Measurements from ENCODE around the gene HIBCH.
"Not testable (repeated sequence)": the region's sequence is repeated elsewhere in the genome, so short reads cannot be mapped to it uniquely, and the experiment has no call there.

Gene HIBCH

GRCh38 chr2:190343089-190343535 is 23.5 kb upstream of the HIBCH start:
- no peak for DNase-seq (ENCODE audit: low read depth in 2 of 2)

- DNase-seq (ENCODE audit: low read depth in 2 of 2): no peak
Measured at GRCh38 chr2:190342611-190343010, 23.0 kb upstream of the HIBCH start.

GRCh38 chr2:190340369-190340768 is 20.7 kb upstream of the HIBCH start:
- no peak for DNase-seq (ENCODE audit: low read depth in 2 of 2)

- DNase-seq (ENCODE audit: low read depth in 2 of 2): no peak
Measured at GRCh38 chr2:190339394-190339793, 19.8 kb upstream of the HIBCH start.

- no peak for DNase-seq (ENCODE audit: low read depth in 2 of 2)
Measured at GRCh38 chr2:190338453-190338852, 18.8 kb upstream of the HIBCH start.

GRCh38 chr2:190336420-190336819 is 16.8 kb upstream of the HIBCH start:
- no peak for DNase-seq (ENCODE audit: low read depth in 2 of 2)

GRCh38 chr2:190335584-190335983 is 16.0 kb upstream of the HIBCH start:
- DNase-seq (ENCODE audit: low read depth in 2 of 2): not testable (repeated sequence)

- DNase-seq (ENCODE audit: low read depth in 2 of 2): no peak
Measured at GRCh38 chr2:190335225-190335559, 15.6 kb upstream of the HIBCH start.

- no peak for DNase-seq (ENCODE audit: low read depth in 2 of 2)
Measured at GRCh38 chr2:190334479-190335224, 15.0 kb upstream of the HIBCH start.

GRCh38 chr2:190333928-190334327 is 14.3 kb upstream of the HIBCH start:
- no peak for DNase-seq (ENCODE audit: low read depth in 2 of 2)

GRCh38 chr2:190333395-190333794 is 13.8 kb upstream of the HIBCH start:
- no peak for DNase-seq (ENCODE audit: low read depth in 2 of 2)

- no peak for DNase-seq (ENCODE audit: low read depth in 2 of 2)
Measured at GRCh38 chr2:190328573-190329147, 9.0 kb upstream of the HIBCH start.

GRCh38 chr2:190327867-190328572 is 8.4 kb upstream of the HIBCH start:
- DNase-seq (ENCODE audit: low read depth in 2 of 2): no peak

GRCh38 chr2:190325588-190325987 is 6.0 kb upstream of the HIBCH start:
- no peak for DNase-seq (ENCODE audit: low read depth in 2 of 2)

GRCh38 chr2:190323406-190323805 is 3.8 kb upstream of the HIBCH start:
- no peak for DNase-seq (ENCODE audit: low read depth in 2 of 2)

GRCh38 chr2:190320696-190321095 is 1.1 kb upstream of the HIBCH start:
- DNase-seq (ENCODE audit: low read depth in 2 of 2): no peak

- DNase-seq (ENCODE audit: low read depth in 2 of 2): no peak
Measured at GRCh38 chr2:190318931-190319554, 583 bp downstream of the HIBCH start.

- no peak for DNase-seq (ENCODE audit: low read depth in 2 of 2)
Measured at GRCh38 chr2:190318514-190318913, 1.1 kb downstream of the HIBCH start.

GRCh38 chr2:190315273-190315672 is 4.4 kb downstream of the HIBCH start:
- DNase-seq (ENCODE audit: low read depth in 2 of 2): no peak

- DNase-seq (ENCODE audit: low read depth in 2 of 2): no peak
Measured at GRCh38 chr2:190313880-190314279, 5.7 kb downstream of the HIBCH start.

GRCh38 chr2:190312635-190313025 is 7.0 kb downstream of the HIBCH start:
- DNase-seq (ENCODE audit: low read depth in 2 of 2): not testable (repeated sequence)

GRCh38 chr2:190311893-190312634 is 7.6 kb downstream of the HIBCH start:
- no peak for DNase-seq (ENCODE audit: low read depth in 2 of 2)
